B cell (primary cell): ENCODE results near the gene SMOC1. TPM values are rescaled to one million over a fixed set of nuclear protein-coding genes. Genes with fewer than 3 reads are reported as not detected.

Source experiments
- ATAC-seq: fragments of 200-7000 bp; cut with Tn5 transposase; one replicate; pipeline ENCODE4 v1.10.0; 2021; ENCODE audit warnings: low read depth, mild to moderate bottlenecking, moderate number of reproducible peaks, moderate library complexity
- CTCF ChIA-PET: fragments of 350-600 bp; sonication (Branson Sonifier 250); formaldehyde crosslinking; loops from one replicate; lab custom pipeline; 2021; ENCODE audit warnings: antibody characterized with exemption, inconsistent platforms; lab: Charles Lee
- POLR2A ChIA-PET: fragments of 350-600 bp; sonication (Branson Sonifier 250); formaldehyde crosslinking; loops from one replicate; lab custom pipeline; 2021; ENCODE audit warnings: antibody characterized with exemption; lab: Charles Lee
- DNase-seq: peaks from one replicate; pipeline ENCODE4 v3.0.0; 2013
- H2AFZ ChIP-seq: 2 replicates; pipeline ENCODE4 v1.6.1; 2012; ENCODE audit warnings: mild to moderate bottlenecking, low read depth, low read length; ENCODE audit not compliant: insufficient read depth, poor library complexity, severe bottlenecking
- H3K27ac ChIP-seq, 2 donors: 1 replicate in 1 of 2; 2 replicates in 1 of 2; pipeline ENCODE4 v1.5.1; 2012 to 2013; ENCODE audit warnings: low read length in 2 of 2, mild to moderate bottlenecking in 2 of 2, moderate library complexity in 1 of 2
- H3K27me3 ChIP-seq, 4 experiments: fragments of 200-600 bp in 1 of 4; sonication (generic) in 1 of 4; replicated peaks in 1 of 4; 1 replicate in 2 of 4; 2 replicates in 2 of 4; pipeline versions ENCODE4 v1.6.1 to v1.7.0; 2013 to 2016; ENCODE audit warnings: low read length in 3 of 4, mild to moderate bottlenecking in 2 of 4, mixed read lengths in 1 of 4, moderate library complexity in 1 of 4; ENCODE audit not compliant: insufficient read depth in 4 of 4, control insufficient read depth in 3 of 4; ENCODE audit errors: control extremely low read depth in 1 of 4
- H3K36me3 ChIP-seq, 2 experiments: replicated peaks in 1 of 2; 1 replicate in 1 of 2; 2 replicates in 1 of 2; pipeline versions ENCODE4 v1.6.1 to v1.7.1; 2013; ENCODE audit warnings: low read length in 1 of 2; ENCODE audit not compliant: insufficient read depth in 2 of 2, control insufficient read depth in 1 of 2; ENCODE audit errors: control extremely low read depth in 1 of 2, extremely low read depth in 1 of 2
- H3K4me1 ChIP-seq, 2 donors: fragments of 200-600 bp in 1 of 2; sonication (generic) in 1 of 2; 1 replicate in 1 of 2; 2 replicates in 1 of 2; pipeline versions ENCODE4 v1.5.1 to v1.6.1; 2013 to 2017; ENCODE audit warnings: low read length in 2 of 2; ENCODE audit not compliant: control insufficient read depth in 2 of 2, insufficient read depth in 2 of 2
- H3K4me2 ChIP-seq: replicated peaks from 2 replicates; pipeline ENCODE3; 2012; ENCODE audit warnings: mild to moderate bottlenecking, low read depth, low read length; ENCODE audit not compliant: poor library complexity, severe bottlenecking
- H3K4me3 ChIP-seq, 5 experiments: fragments of 200-600 bp in 1 of 5; sonication (generic) in 1 of 5; 1 replicate in 3 of 5; 2 replicates in 2 of 5; pipeline versions ENCODE4 v1.5.1 to v1.7.0; 2011 to 2016; ENCODE audit warnings: low read length in 4 of 5, mild to moderate bottlenecking in 4 of 5, low read depth in 2 of 5, control low read depth in 1 of 5, moderate library complexity in 1 of 5; ENCODE audit not compliant: insufficient read depth in 1 of 5; ENCODE audit errors: control extremely low read depth in 1 of 5, extremely low read depth in 1 of 5
- H3K79me2 ChIP-seq: fragments of 200-600 bp; sonication (generic); one replicate; pipeline ENCODE4 v1.6.0; 2016; ENCODE audit warnings: low read length; ENCODE audit not compliant: control insufficient read depth, insufficient read depth
- H3K9ac ChIP-seq: fragments of 200-600 bp; sonication (generic); 2 replicates; pipeline ENCODE4 v1.6.1; 2017; ENCODE audit warnings: mild to moderate bottlenecking, low read length, moderate library complexity
- H3K9me3 ChIP-seq, 3 donors: one replicate each; pipeline versions ENCODE4 v1.6.1 to v1.7.1; 2013; ENCODE audit warnings: low read length in 2 of 3; ENCODE audit not compliant: control insufficient read depth in 2 of 3, insufficient read depth in 1 of 3; ENCODE audit errors: control extremely low read depth in 1 of 3
- H4K20me1 ChIP-seq: 2 replicates; pipeline ENCODE4 v1.6.0; 2012; ENCODE audit warnings: mild to moderate bottlenecking, low read length; ENCODE audit not compliant: insufficient read depth, control insufficient read depth, poor library complexity, severe bottlenecking
- H3K27ac Mint-ChIP-seq: one replicate; pipeline ENCODE4 v1.8.0; 2021; ENCODE audit warnings: mixed read lengths
- H3K27me3 Mint-ChIP-seq: one replicate; pipeline ENCODE4 v1.8.0; 2021; ENCODE audit warnings: mixed read lengths
- H3K4me1 Mint-ChIP-seq: one replicate; pipeline ENCODE4 v1.8.0; 2021; ENCODE audit warnings: mixed read lengths
- H3K4me3 Mint-ChIP-seq: one replicate; pipeline ENCODE4 v1.8.0; 2021; ENCODE audit warnings: mixed read lengths
- H3K9me3 Mint-ChIP-seq: one replicate; pipeline ENCODE4 v1.8.0; 2022; ENCODE audit warnings: mixed read lengths; ENCODE audit not compliant: insufficient read depth
- CTCF ChIP-seq: fragments of 200-600 bp; IDR thresholded peaks from one replicate; pipeline ENCODE4 v1.8.0; 2022; ENCODE audit warnings: antibody characterized with exemption, mild to moderate bottlenecking
- EZH2 ChIP-seq: IDR thresholded peaks from 2 replicates; pipeline ENCODE4 v1.6.1; 2012; ENCODE audit warnings: borderline replicate concordance, low read depth, mild to moderate bottlenecking, moderate library complexity, low read length; ENCODE audit not compliant: insufficient read depth, poor library complexity, severe bottlenecking
- WGBS: methylation state at CpG from one replicate; pipeline ENCODE4 v1.1.5; 2013; ENCODE audit warnings: missing lambda C conversion rate; ENCODE audit not compliant: insufficient coverage; 5-methylcytosine and 5-hydroxymethylcytosine counted together
- intact Hi-C: fragments of 100-400 bp; cut with micrococcal nuclease; formaldehyde crosslinking; loops from one replicate; pipeline ENCODE4 v1.10.0; 2022
- polyA plus RNA-seq: library from polyadenylated mRNA; depleted of rRNA; stranded (reverse); fragments of >200 nt; gene quantifications from 2 replicates; pipeline ENCODE4 v1.2.3, GENCODE V29; 2012
- total RNA-seq, 2 donors: library from RNA; stranded (reverse); fragments of 120-200 nt in 1 of 2; gene quantifications; 1 replicate in 1 of 2; 2 replicates in 1 of 2; pipeline versions ENCODE4 v1.2.3 to v1.2.4, GENCODE V29; 2013 to 2022

The SMOC1 gene
- total and polyA plus RNA-seq, 2 donors (not counting 1 experiment from before 2014, with no cell fraction given): 0.04 to 0.84 TPM

DNA sequence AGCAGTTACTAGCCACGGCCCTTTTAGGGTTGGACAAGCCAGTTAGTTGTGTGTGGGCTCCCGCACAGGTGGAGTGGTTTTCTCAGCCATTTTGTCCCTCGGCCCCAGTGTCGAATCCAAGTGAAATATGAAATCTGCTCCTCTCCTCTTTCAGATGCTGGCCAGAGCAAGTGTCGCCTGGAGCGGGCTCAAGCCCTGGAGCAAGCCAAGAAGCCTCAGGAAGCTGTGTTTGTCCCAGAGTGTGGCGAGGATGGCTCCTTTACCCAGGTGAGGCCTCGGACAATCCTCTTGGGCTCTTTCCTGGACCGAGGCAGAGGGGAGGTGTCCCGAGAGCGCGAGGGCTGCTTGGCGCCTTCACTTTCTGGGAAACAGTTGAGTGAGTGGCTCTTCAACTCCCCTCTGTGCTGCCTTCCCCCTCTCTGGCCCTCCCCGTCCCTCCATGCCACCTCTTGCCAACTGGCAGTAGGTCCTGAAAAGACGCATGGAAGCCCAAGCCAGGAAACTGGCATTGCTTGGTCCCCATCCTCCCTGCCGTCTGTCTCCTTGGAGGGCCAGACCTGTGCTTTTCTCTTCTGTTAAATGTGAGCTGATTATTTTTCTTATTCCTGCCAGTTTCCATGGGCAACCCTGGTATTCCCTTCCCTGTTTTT is 74.2 kb downstream of the SMOC1 start:
- no peak overlapping the region for H3K9ac ChIP-seq

More for the DNA sequence above, 74.2 kb downstream of the SMOC1 start:
- no peak for ATAC-seq
- Mint-ChIP-seq H3K4me3 (no peak overlapping the region), H3K4me1 (no peaks in the 10 kb centered on the region), H3K27me3 (peaks cover 36% of the 10 kb centered on the region), H3K9me3 (no peaks in the 10 kb centered on the region), H3K27ac (no peak overlapping the region)
- no peak for DNase-seq
- TF ChIP-seq CTCF: no peak
- TF ChIP-seq EZH2: no peak
- Histone ChIP-seq H3K27me3 (peaks cover 0 to 12% (median 2%) of the 10 kb centered on the region in 4 experiments), H3K79me2 (no peaks in the 10 kb centered on the region), H3K4me2 (no peak overlapping the region), H3K9me3 (no peaks in the 10 kb centered on the region), H3K36me3 (no peaks in the 10 kb centered on the region), H3K4me1 (no peaks in the 10 kb centered on the region), H3K4me3 (no peak overlapping the region), H3K27ac (no peak overlapping the region), H2AFZ (no peak overlapping the region), H4K20me1 (no peaks in the 10 kb centered on the region)
- intact Hi-C loops: no loop called here
- ChIA-PET CTCF (no interaction called here), POLR2A (no interaction called here)
- 94% methylated on average over 16 of the region's 16 CpGs for WGBS
